ENCODE results near the gene ZC2HC1B.

GRCh38 chr6:143867236-143867635 is 3.0 kb downstream of the ZC2HC1B start:
- TF ChIP-seq NFRKB (IDR thresholded peaks at IDR 0.05) (no peak), ARNT (IDR thresholded peaks at IDR 0.05) (no peak), CTBP1 (IDR thresholded peaks at IDR 0.05; ENCODE audit: borderline replicate concordance) (no peak), SUZ12 (IDR thresholded peaks at IDR 0.05) (no peak), ELF4 (IDR thresholded peaks at IDR 0.05) (no peak), FOXK2 (IDR thresholded peaks at IDR 0.05) (no peak), TARDBP (IDR thresholded peaks at IDR 0.05) (no peak), L3MBTL2 (conservative IDR thresholded peaks at IDR 0.05) (no peak), FOXM1 (IDR thresholded peaks at IDR 0.05; ENCODE audit: borderline replicate concordance) (no peak), LEF1 (IDR thresholded peaks at IDR 0.05; ENCODE audit: borderline replicate concordance) (no peak), BHLHE40 (IDR thresholded peaks at IDR 0.05; ENCODE audit: borderline replicate concordance) (no peak), SP1 (IDR thresholded peaks at IDR 0.05) (no peak), FOXA1 (IDR thresholded peaks at IDR 0.05) (no peak)

All from HEK293T (cell line).